GM19324 (cell line): ENCODE data around the gene PCBP3.
"Not testable (repeated sequence)": the region's sequence is repeated elsewhere in the genome, so short reads cannot be mapped to it uniquely, and the experiment has no call there.

Experiments
- ATAC-seq: cut with Tn5 transposase; IDR thresholded peaks from one replicate; pipeline ENCODE4 v1.9.1; 2021; ENCODE audit warnings: mild to moderate bottlenecking, moderate library complexity; ENCODE audit not compliant: unreplicated experiment, low FRiP score

Gene PCBP3

GRCh38 chr21:45801129-45801964 is 157.8 kb downstream of the PCBP3 start:
- no peak for ATAC-seq

GRCh38 chr21:45801989-45802388 is 158.5 kb downstream of the PCBP3 start:
- ATAC-seq = no peak

GRCh38 chr21:45802425-45802824 is 158.9 kb downstream of the PCBP3 start:
- no peak for ATAC-seq

GRCh38 chr21:45802956-45803617 is 159.6 kb downstream of the PCBP3 start:
- no peak for ATAC-seq

GRCh38 chr21:45803618-45804340 is 160.3 kb downstream of the PCBP3 start:
- no peak for ATAC-seq

- no peak for ATAC-seq
These were observed 161.3 kb downstream of the PCBP3 start for GRCh38 chr21:45804809-45805313.

GRCh38 chr21:45805321-45805720 is 161.8 kb downstream of the PCBP3 start:
- no peak for ATAC-seq

- ATAC-seq = no peak
These were observed 162.5 kb downstream of the PCBP3 start for GRCh38 chr21:45806042-45806441.

GRCh38 chr21:45808663-45809062 is 165.1 kb downstream of the PCBP3 start:
- ATAC-seq = not testable (repeated sequence)

GRCh38 chr21:45809421-45809820 is 165.9 kb downstream of the PCBP3 start:
- no peak for ATAC-seq

GRCh38 chr21:45811136-45811535 is 167.6 kb downstream of the PCBP3 start:
- ATAC-seq = no peak

- not testable (repeated sequence) for ATAC-seq
These were observed 170.8 kb downstream of the PCBP3 start for GRCh38 chr21:45814210-45814940.

- ATAC-seq = not testable (repeated sequence)
These were observed 172.3 kb downstream of the PCBP3 start for GRCh38 chr21:45815781-45816180.

- ATAC-seq = no peak
These were observed 173.3 kb downstream of the PCBP3 start for GRCh38 chr21:45816794-45817193.

GRCh38 chr21:45817345-45817744 is 173.8 kb downstream of the PCBP3 start:
- ATAC-seq = no peak

GRCh38 chr21:45818276-45818903 is 174.9 kb downstream of the PCBP3 start:
- ATAC-seq = peak; percentile 20

- ATAC-seq = peak; percentile 49
These were observed 175.4 kb downstream of the PCBP3 start for GRCh38 chr21:45818904-45819285.

- no peak for ATAC-seq
These were observed 176.1 kb downstream of the PCBP3 start for GRCh38 chr21:45819478-45820170.
